ENCODE measurements around the gene TDRD10.

DNA sequence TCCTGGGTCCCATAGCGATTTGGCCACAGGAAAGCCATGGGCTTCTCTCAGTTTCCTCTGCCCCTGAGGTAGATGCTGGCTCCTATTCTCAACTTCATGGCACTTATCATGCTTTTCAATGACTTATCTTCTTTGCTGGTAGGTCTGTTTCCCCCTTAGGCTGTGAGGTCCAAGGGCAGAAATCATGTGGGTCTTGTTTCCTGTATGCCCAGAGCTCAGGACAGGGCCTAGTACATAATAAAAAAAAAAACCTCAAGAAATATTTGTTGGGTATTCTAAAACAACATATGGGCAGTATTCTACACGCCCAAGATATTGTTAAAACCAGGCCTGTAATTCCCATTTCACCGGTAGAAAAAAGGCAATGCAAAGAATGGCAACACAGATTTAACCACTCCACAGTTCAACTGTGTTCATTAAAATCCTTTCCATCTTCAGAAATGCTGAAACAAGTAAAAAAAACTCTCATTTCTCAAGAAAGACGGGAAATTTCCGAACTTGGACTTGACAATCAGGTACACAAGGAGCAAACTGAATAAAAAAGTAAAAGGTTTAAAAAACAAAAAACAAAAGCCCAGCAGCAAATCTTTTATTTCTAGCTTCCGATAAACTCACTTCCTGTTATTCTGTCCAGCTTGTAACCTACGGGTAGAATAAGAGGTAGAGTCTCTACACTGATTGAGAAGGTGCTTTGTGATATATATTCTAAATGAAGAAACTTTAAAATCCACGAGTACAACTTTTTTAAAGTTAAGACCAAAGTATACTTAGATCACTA is 6.3 kb upstream of the TDRD10 start:
- TF ChIP-seq ZBTB7A (IDR thresholded peaks at IDR 0.05; ENCODE audit: low read depth) (no peak), CREB1 (IDR thresholded peaks at IDR 0.05; ENCODE audit: low read depth) (no peak), TEAD4 (IDR thresholded peaks at IDR 0.05) (no peak), RAD21 (IDR thresholded peaks at IDR 0.05; ENCODE audit: low read depth) (no peak)

All from Ishikawa (cell line).